H1 (cell line): ENCODE results near the gene PYGL. TPM values are rescaled to one million over a fixed set of nuclear protein-coding genes. Genes with fewer than 3 reads are reported as not detected.

Experiments used
- CTBP2 ChIP-seq: IDR thresholded peaks from 2 replicates; pipeline ENCODE4 v1.7.0; 2011; ENCODE audit warnings: borderline replicate concordance, mild to moderate bottlenecking, moderate library complexity, mixed read lengths, low read length; ENCODE audit not compliant: insufficient read depth, insufficient read length
- POU5F1 ChIP-seq: IDR thresholded peaks from 2 replicates; pipeline ENCODE4 v1.6.1; 2011; ENCODE audit warnings: low read depth, mild to moderate bottlenecking, low read length, moderate library complexity
- SAP30 ChIP-seq: fragments of 300-600 bp; sonication (generic); IDR thresholded peaks from 2 replicates; pipeline ENCODE4 v1.7.1; 2012; ENCODE audit warnings: low read length, moderate library complexity, mild to moderate bottlenecking, inconsistent platforms; ENCODE audit not compliant: insufficient read depth, insufficient replicate concordance
- TBP ChIP-seq: IDR thresholded peaks from 2 replicates; pipeline ENCODE4 v1.6.1; 2011; ENCODE audit warnings: low read depth, low read length, improper control_type of control experiment
- polyA plus RNA-seq, 7 experiments: library from polyadenylated mRNA; depleted of rRNA in 3 of 7; stranded (reverse) in 5 of 7; unstranded in 2 of 7; fragments of >200 nt in 5 of 7; fragments of 200-250 nt in 2 of 7; gene quantifications; 1 replicate in 5 of 7; 2 replicates in 1 of 7; 4 replicates in 1 of 7; pipeline versions ENCODE4 v1.2.1 to v1.2.3, GENCODE V29; 2011 to 2013; ENCODE audit warnings: missing spikeins in 2 of 7, mixed read lengths in 2 of 7
- total RNA-seq: library from RNA; stranded (reverse); fragmentation: NEBNext Ultra II Directional; extraction: Animal tissue kit (Norgen Biotek cat#: 25700); gene quantifications from 2 replicates; pipeline ENCODE4 v1.2.1, GENCODE V29; 2021

Gene PYGL
- total and polyA plus RNA-seq, 2 of the 8 experiments (the other 6 are each of a cell fraction or from before 2014, with no cell fraction given) = 26.1 to 50.5 TPM

DNA sequence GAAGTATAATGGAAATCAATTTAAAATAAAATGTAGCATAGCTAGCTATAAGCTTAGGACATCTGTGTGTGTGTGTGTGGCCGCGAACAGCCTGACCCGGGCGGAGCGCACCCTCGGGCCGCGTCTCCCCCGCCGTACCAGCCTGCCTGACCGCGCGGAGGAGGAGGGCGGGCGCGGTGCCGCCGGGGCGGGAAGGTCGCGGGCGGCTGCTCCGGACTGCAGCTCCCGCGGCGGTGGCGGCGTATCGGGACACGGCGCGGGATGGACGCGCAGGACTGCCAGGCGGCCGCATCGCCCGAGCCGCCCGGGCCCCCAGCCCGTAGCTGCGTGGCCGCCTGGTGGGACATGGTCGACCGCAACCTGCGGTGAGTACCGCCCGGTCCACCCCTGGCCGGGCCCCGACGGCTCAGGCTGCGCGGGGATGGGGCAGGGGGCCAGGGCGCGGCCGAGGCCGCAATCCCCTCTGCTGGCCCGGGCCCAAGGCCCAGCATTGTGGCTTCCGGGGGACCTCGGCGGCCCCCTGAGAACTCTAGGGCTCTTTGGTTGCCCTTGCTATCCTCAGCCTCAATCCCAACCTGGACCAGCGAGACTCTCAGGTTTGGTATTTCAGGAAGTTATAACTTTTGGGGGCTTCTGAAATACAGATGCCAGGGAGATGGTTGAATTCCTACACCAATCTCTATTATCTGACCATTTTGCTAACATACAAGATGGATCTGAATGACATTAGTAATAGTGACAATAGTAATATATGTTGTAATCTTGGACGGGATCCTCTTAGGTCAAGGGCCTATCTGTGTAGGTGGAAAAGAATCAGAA is 72.2 kb downstream of the PYGL start, which contains the start of gene ABHD12B (continued):
- TF ChIP-seq TBP = peak; percentile 53; the same call in 1 of the 2 replicates
- no peak for TF ChIP-seq POU5F1
- no peak for TF ChIP-seq CTBP2
- no peak for TF ChIP-seq SAP30
